UCSD-AML1 (cell line): ENCODE data around the gene SOX14.

Experiments used
- DNase-seq: peaks from one replicate; lab custom pipeline; 2025; ENCODE audit not compliant: unreplicated experiment; lab: John Stamatoyannopoulos, UW

SOX14 gene

GRCh38 chr3:137764001-137764433 lies at the start of gene SOX14:
Gene SOX14 (plus strand): TSS chr3:137764315. CDS start chr3:137764785, 470 bp downstream.
- DNase-seq, result no peak

- DNase-seq, result no peak
These were observed 49.6 kb upstream of the SOX14 start for GRCh38 chr3:137714551-137714950.

GRCh38 chr3:137724240-137724639 lies 39.9 kb upstream of the SOX14 start:
- DNase-seq, result no peak

GRCh38 chr3:137737208-137737607 lies 26.9 kb upstream of the SOX14 start:
- DNase-seq, result no peak

GRCh38 chr3:137738710-137739109 lies 25.4 kb upstream of the SOX14 start:
- no peak for DNase-seq

- no peak for DNase-seq
These were observed 20.5 kb upstream of the SOX14 start for GRCh38 chr3:137743608-137744007.

GRCh38 chr3:137746808-137747207 lies 17.3 kb upstream of the SOX14 start:
- no peak for DNase-seq

GRCh38 chr3:137759505-137759904 lies 4.6 kb upstream of the SOX14 start:
- DNase-seq, result no peak

- no peak for DNase-seq
These were observed 3.6 kb upstream of the SOX14 start for GRCh38 chr3:137760341-137761098.

GRCh38 chr3:137761099-137761562 lies 3.0 kb upstream of the SOX14 start:
- DNase-seq, result no peak

- DNase-seq, result no peak
These were observed 2.3 kb upstream of the SOX14 start for GRCh38 chr3:137761563-137762503.

GRCh38 chr3:137762674-137763593 lies 1.2 kb upstream of the SOX14 start:
- no peak for DNase-seq

- no peak for DNase-seq
These were observed 549 bp upstream of the SOX14 start for GRCh38 chr3:137763594-137763938.

GRCh38 chr3:137764563-137765309 lies 621 bp downstream of the SOX14 start:
- no peak for DNase-seq

- DNase-seq, result no peak
These were observed 1.4 kb downstream of the SOX14 start for GRCh38 chr3:137765310-137766033.

- DNase-seq, result no peak
These were observed 2.1 kb downstream of the SOX14 start for GRCh38 chr3:137766041-137766875.

GRCh38 chr3:137766876-137767537 lies 2.9 kb downstream of the SOX14 start:
- DNase-seq, result no peak
